Right renal pelvis (tissue), 4 donors: ENCODE results near the gene MGAT4B. TPM values are rescaled to one million over a fixed set of nuclear protein-coding genes. Genes with fewer than 3 reads are reported as not detected.
A peak's percentile ranks its signal among the peaks of the same experiment; 100 is the strongest.
"Not testable (repeated sequence)": the region's sequence is repeated elsewhere in the genome, so short reads cannot be mapped to it uniquely, and the experiment has no call there.

Experiments used
- DNase-seq, 4 donors: peaks; one replicate each; pipeline ENCODE4 v3.0.0-alpha.2; 2013; ENCODE audit warnings: low read depth in 4 of 4, low spot score in 3 of 4, missing footprints in 1 of 4
- polyA plus RNA-seq, 4 donors: library from polyadenylated mRNA; unstranded; fragments of 120-200 nt; gene quantifications; one replicate each; pipeline ENCODE4 v1.2.1, GENCODE V29; 2013; ENCODE audit not compliant: insufficient read length in 4 of 4

Gene MGAT4B
- polyA plus RNA-seq, 4 donors: 164 to 206 (median 173) TPM

GRCh38 chr5:179795863-179796833, 10.5 kb downstream of the MGAT4B start:
- DNase-seq: peak in 1 of 4 donors; percentile 65

GRCh38 chr5:179795049-179795862, 11.4 kb downstream of the MGAT4B start:
- no peak for DNase-seq

GRCh38 chr5:179794575-179794974, 12.1 kb downstream of the MGAT4B start:
- no peak for DNase-seq

- no peak for DNase-seq
These were observed 12.5 kb downstream of the MGAT4B start for GRCh38 chr5:179794171-179794570.

GRCh38 chr5:179793468-179794139, 13.1 kb downstream of the MGAT4B start, which contains the start of gene LTC4S:
Gene LTC4S, plus strand, starts transcription at chr5:179793986. Its CDS starts 95 bp downstream, at chr5:179794081.
- DNase-seq: no peak

GRCh38 chr5:179792612-179793467, 13.8 kb downstream of the MGAT4B start:
- no peak for DNase-seq

- no peak for DNase-seq
These were observed 14.6 kb downstream of the MGAT4B start for GRCh38 chr5:179791881-179792611.

- DNase-seq: not testable (repeated sequence)
These were observed 17.4 kb downstream of the MGAT4B start for GRCh38 chr5:179789278-179789677.

- DNase-seq: no peak
These were observed 18.3 kb downstream of the MGAT4B start for GRCh38 chr5:179788193-179788854.

- no peak for DNase-seq
These were observed 19.8 kb downstream of the MGAT4B start for GRCh38 chr5:179786861-179787260.

GRCh38 chr5:179783128-179783527, 23.5 kb downstream of the MGAT4B start:
- DNase-seq: no peak

- no peak for DNase-seq
These were observed 24.8 kb downstream of the MGAT4B start for GRCh38 chr5:179781846-179782245.

- DNase-seq: no peak
These were observed 26.3 kb downstream of the MGAT4B start for GRCh38 chr5:179780362-179780761.

- DNase-seq: no peak
These were observed 26.8 kb downstream of the MGAT4B start for GRCh38 chr5:179779826-179780225.

GRCh38 chr5:179778591-179778990, 28.1 kb downstream of the MGAT4B start:
- no peak for DNase-seq

- no peak for DNase-seq
These were observed 28.8 kb downstream of the MGAT4B start for GRCh38 chr5:179777909-179778308.

GRCh38 chr5:179777456-179777855, 29.2 kb downstream of the MGAT4B start:
- no peak for DNase-seq

- DNase-seq: no peak
These were observed 30.2 kb downstream of the MGAT4B start for GRCh38 chr5:179776411-179776938.
